DOHH2 (cell line): ENCODE measurements around the gene YIPF1.

Source experiments
- EZH2phosphoT487 ChIP-seq: fragments of 200-600 bp; sonication (generic); IDR thresholded peaks from 2 replicates; pipeline ENCODE4 v1.6.1; 2017; ENCODE audit warnings: borderline replicate concordance, mild to moderate bottlenecking, antibody characterized with exemption, low read length, moderate library complexity, mixed read lengths
- TF ChIP-seq, protein P1 (sequence below): fragments of 200-600 bp; sonication (generic); IDR thresholded peaks from one replicate; pipeline ENCODE4 v1.5.1; 2014; ENCODE audit warnings: antibody characterized with exemption, mild to moderate bottlenecking, low read depth, low read length; ENCODE audit not compliant: poor library complexity, severe bottlenecking

DNA sequence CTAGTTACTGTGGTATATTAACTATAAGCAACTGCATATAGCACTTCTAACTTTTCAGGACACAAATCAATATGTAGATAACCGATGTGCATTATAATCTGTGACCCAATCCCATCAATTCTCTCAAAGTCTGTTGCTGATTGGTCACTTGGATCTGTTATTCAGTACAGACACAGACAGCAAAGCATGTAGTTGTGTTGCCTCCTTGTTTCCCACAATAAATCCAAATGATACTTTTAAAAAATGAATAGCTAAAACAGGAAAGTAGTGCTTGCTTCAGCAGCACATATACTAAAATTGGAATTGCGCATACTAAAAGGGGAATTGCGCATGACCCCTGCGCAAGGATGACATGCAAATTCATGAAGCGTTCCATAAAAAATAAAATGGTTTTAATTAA, 79.6 kb downstream of the YIPF1 start:
- TF ChIP-seq, protein P1, sequence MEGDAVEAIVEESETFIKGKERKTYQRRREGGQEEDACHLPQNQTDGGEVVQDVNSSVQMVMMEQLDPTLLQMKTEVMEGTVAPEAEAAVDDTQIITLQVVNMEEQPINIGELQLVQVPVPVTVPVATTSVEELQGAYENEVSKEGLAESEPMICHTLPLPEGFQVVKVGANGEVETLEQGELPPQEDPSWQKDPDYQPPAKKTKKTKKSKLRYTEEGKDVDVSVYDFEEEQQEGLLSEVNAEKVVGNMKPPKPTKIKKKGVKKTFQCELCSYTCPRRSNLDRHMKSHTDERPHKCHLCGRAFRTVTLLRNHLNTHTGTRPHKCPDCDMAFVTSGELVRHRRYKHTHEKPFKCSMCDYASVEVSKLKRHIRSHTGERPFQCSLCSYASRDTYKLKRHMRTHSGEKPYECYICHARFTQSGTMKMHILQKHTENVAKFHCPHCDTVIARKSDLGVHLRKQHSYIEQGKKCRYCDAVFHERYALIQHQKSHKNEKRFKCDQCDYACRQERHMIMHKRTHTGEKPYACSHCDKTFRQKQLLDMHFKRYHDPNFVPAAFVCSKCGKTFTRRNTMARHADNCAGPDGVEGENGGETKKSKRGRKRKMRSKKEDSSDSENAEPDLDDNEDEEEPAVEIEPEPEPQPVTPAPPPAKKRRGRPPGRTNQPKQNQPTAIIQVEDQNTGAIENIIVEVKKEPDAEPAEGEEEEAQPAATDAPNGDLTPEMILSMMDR, result no peak
- TF ChIP-seq EZH2phosphoT487, result no peak
